GM23338 (cell line): ENCODE data around the gene PLA1A. TPM values are rescaled to one million over a fixed set of nuclear protein-coding genes. Genes with fewer than 3 reads are reported as not detected.
A peak's percentile ranks its signal among the peaks of the same experiment; 100 is the strongest.

Experiments used
- ATAC-seq: fragments of 200-7000 bp; cut with Tn5 transposase; 3 replicates; pipeline ENCODE4 v1.9.1; 2020
- DNase-seq: peaks from one replicate; pipeline ENCODE4 v3.0.0-alpha.2; 2015; ENCODE audit warnings: low spot score
- H2AFZ ChIP-seq: fragments of 200-600 bp; sonication (generic); 2 replicates; pipeline ENCODE4 v1.8.0; 2016; ENCODE audit warnings: antibody characterized with exemption, mild to moderate bottlenecking, moderate library complexity
- H3F3A ChIP-seq: fragments of 200-600 bp; sonication (generic); replicated peaks from 2 replicates; pipeline ENCODE4 v1.8.0; 2017; ENCODE audit warnings: antibody characterized with exemption, mixed run types, low read depth
- H3K27ac ChIP-seq: fragments of 200-600 bp; sonication (generic); 2 replicates; pipeline ENCODE4 v1.6.1; 2016; ENCODE audit warnings: low read depth
- H3K27me3 ChIP-seq: fragments of 200-600 bp; sonication (generic); 2 replicates; pipeline ENCODE4 v1.8.0; 2016; ENCODE audit warnings: mild to moderate bottlenecking, mixed run types, moderate library complexity; ENCODE audit not compliant: insufficient read depth
- H3K36me3 ChIP-seq: fragments of 200-600 bp; sonication (generic); 2 replicates; pipeline ENCODE4 v1.8.0; 2016; ENCODE audit warnings: mild to moderate bottlenecking; ENCODE audit not compliant: insufficient read depth
- H3K4me1 ChIP-seq: fragments of 200-600 bp; sonication (generic); 2 replicates; pipeline ENCODE4 v1.8.0; 2016; ENCODE audit warnings: mild to moderate bottlenecking, moderate library complexity; ENCODE audit not compliant: insufficient read depth
- H3K4me2 ChIP-seq: fragments of 200-600 bp; sonication (generic); 2 replicates; pipeline ENCODE4 v1.7.1; 2017; ENCODE audit warnings: mixed run types
- H3K4me3 ChIP-seq: fragments of 200-600 bp; sonication (generic); 2 replicates; pipeline ENCODE4 v1.6.1; 2016; ENCODE audit warnings: mixed run types
- H3K79me2 ChIP-seq: fragments of 200-600 bp; sonication (generic); replicated peaks from 2 replicates; pipeline ENCODE4 v1.8.0; 2017; ENCODE audit warnings: mild to moderate bottlenecking; ENCODE audit not compliant: insufficient read depth
- H3K9me2 ChIP-seq: fragments of 200-600 bp; sonication (generic); 2 replicates; pipeline ENCODE4 v1.8.0; 2017; ENCODE audit not compliant: insufficient read depth
- H4K20me1 ChIP-seq: fragments of 200-600 bp; sonication (generic); replicated peaks from 2 replicates; pipeline ENCODE4 v1.8.0; 2017; ENCODE audit warnings: mild to moderate bottlenecking; ENCODE audit not compliant: insufficient read depth
- H3K27ac Mint-ChIP-seq: 2 replicates; pipeline ENCODE4 v1.8.0; 2020; ENCODE audit warnings: inconsistent platforms, mild to moderate bottlenecking, moderate library complexity, mixed read lengths
- H3K27me3 Mint-ChIP-seq: 3 replicates; pipeline ENCODE4 v1.8.0; 2022; ENCODE audit warnings: low read depth, mild to moderate bottlenecking, moderate library complexity, mixed read lengths, inconsistent platforms; ENCODE audit not compliant: insufficient read depth, poor library complexity
- H3K36me3 Mint-ChIP-seq: 3 replicates; pipeline ENCODE4 v1.8.0; 2021; ENCODE audit warnings: low read depth, mild to moderate bottlenecking, inconsistent platforms, moderate library complexity, mixed read lengths
- H3K4me1 Mint-ChIP-seq: 3 replicates; pipeline ENCODE4 v1.8.0; 2020; ENCODE audit warnings: mild to moderate bottlenecking, inconsistent platforms, mixed read lengths
- H3K4me3 Mint-ChIP-seq: 3 replicates; pipeline ENCODE4 v1.8.0; 2021; ENCODE audit warnings: moderate library complexity, mild to moderate bottlenecking, inconsistent platforms, mixed read lengths
- H3K9me3 Mint-ChIP-seq: 3 replicates; pipeline ENCODE4 v1.8.0; 2020; ENCODE audit warnings: moderate library complexity, mild to moderate bottlenecking, inconsistent platforms, mixed read lengths
- CREB1 ChIP-seq: fragments of 250-450 bp; sonication (Bioruptor Pico); IDR thresholded peaks from 2 replicates; pipeline ENCODE4 v1.5.0; 2020; ENCODE audit warnings: low read depth, mild to moderate bottlenecking, moderate library complexity
- CTCF ChIP-seq, 2 experiments: fragments of 200-600 bp in 1 of 2; sonication (generic) in 1 of 2; conservative IDR thresholded peaks; 2 replicates each; pipeline versions ENCODE4 v1.5.1 to v1.6.1; 2016 to 2017; ENCODE audit warnings: antibody characterized with exemption in 2 of 2, low read depth in 2 of 2, mild to moderate bottlenecking in 2 of 2, moderate library complexity in 1 of 2
- ETS1 ChIP-seq: IDR thresholded peaks from 2 replicates; pipeline ENCODE4 v1.6.1; 2016; ENCODE audit warnings: antibody characterized with exemption
- EZH2 ChIP-seq: fragments of 200-600 bp; sonication (generic); IDR thresholded peaks from one replicate; pipeline ENCODE4 v1.8.0; 2017; ENCODE audit warnings: antibody characterized with exemption, mild to moderate bottlenecking, low read depth; ENCODE audit not compliant: unreplicated experiment
- EZH2phosphoT487 ChIP-seq: fragments of 200-600 bp; sonication (generic); IDR thresholded peaks from one replicate; pipeline ENCODE4 v1.8.1; 2018; ENCODE audit warnings: antibody characterized with exemption; ENCODE audit not compliant: unreplicated experiment
- JUNB ChIP-seq: IDR thresholded peaks from one replicate; pipeline ENCODE4 v1.6.1; 2016; ENCODE audit warnings: antibody characterized with exemption; ENCODE audit not compliant: unreplicated experiment
- NANOG ChIP-seq: IDR thresholded peaks from 2 replicates; pipeline ENCODE4 v1.6.1; 2016; ENCODE audit warnings: antibody characterized with exemption, borderline replicate concordance
- POLR2AphosphoS5 ChIP-seq: IDR thresholded peaks from 2 replicates; pipeline ENCODE4 v1.6.1; 2016; ENCODE audit warnings: antibody characterized with exemption, low read depth
- REST ChIP-seq: IDR thresholded peaks from one replicate; pipeline ENCODE4 v1.6.1; 2018; ENCODE audit warnings: antibody characterized with exemption; ENCODE audit not compliant: unreplicated experiment
- STAT1 ChIP-seq: IDR thresholded peaks from one replicate; pipeline ENCODE4 v1.6.1; 2016; ENCODE audit warnings: antibody characterized with exemption; ENCODE audit not compliant: unreplicated experiment
- ZNF114 ChIP-seq: fragments of 250-450 bp; sonication (Bioruptor Pico); IDR thresholded peaks from 2 replicates; pipeline ENCODE4 v1.5.0; 2020; ENCODE audit warnings: mild to moderate bottlenecking, moderate library complexity
- ZNF331 ChIP-seq: fragments of 250-450 bp; sonication (Bioruptor Pico); IDR thresholded peaks from 2 replicates; pipeline ENCODE4 v1.5.0; 2020; ENCODE audit warnings: low read depth, mild to moderate bottlenecking, moderate library complexity
- ZNF462 ChIP-seq: fragments of 250-450 bp; sonication (Bioruptor Pico); IDR thresholded peaks from 2 replicates; pipeline ENCODE4 v1.5.0; 2020; ENCODE audit warnings: mild to moderate bottlenecking, moderate library complexity
- polyA plus RNA-seq: library from polyadenylated mRNA; unstranded; fragments of >200 nt; fragmentation: Nextera tagmentation; extraction: Ambion mirVana; gene quantifications from 2 replicates; pipeline ENCODE4 v1.2.1, GENCODE V29; 2016
- total RNA-seq: library from RNA; depleted of rRNA; stranded (reverse); fragments of >200 nt; shearing (Covaris generic); gene quantifications from 2 replicates; pipeline ENCODE4 v1.2.3, GENCODE V29; 2014

PLA1A gene
- total and polyA plus RNA-seq, 2 experiments from 2014 or later: not detected

- Mint-ChIP-seq H3K4me1 (peaks cover 24% of the 10 kb centered on the region), H3K4me3 (no peak overlapping the region), H3K27ac (peak overlapping the region; percentile 32), H3K27me3 (no peaks in the 10 kb centered on the region), H3K9me3 (no peaks in the 10 kb centered on the region), H3K36me3 (no peaks in the 10 kb centered on the region)
- Histone ChIP-seq H3K27me3 (no peaks in the 10 kb centered on the region), H3K4me2 (peak overlapping the region; percentile 61), H2AFZ (peak overlapping the region; percentile 82; the same call in 1 of the 2 replicates), H3K4me3 (no peak overlapping the region), H3K27ac (no peak overlapping the region), H3K4me1 (peaks cover 21% of the 10 kb centered on the region), H3K9me2 (peaks cover 6% of the 10 kb centered on the region; the same call in 1 of the 2 replicates), H3K36me3 (no peaks in the 10 kb centered on the region), H3F3A (no peaks in the 10 kb centered on the region), H4K20me1 (no peaks in the 10 kb centered on the region), H3K79me2 (no peaks in the 10 kb centered on the region)
- TF ChIP-seq ZNF114 (CRISPR knock-in tag) (no peak), ZNF331 (CRISPR knock-in tag) (no peak), CREB1 (no peak), STAT1 (no peak), POLR2AphosphoS5 (no peak), EZH2phosphoT487 (no peak), CTCF (conservative IDR thresholded peaks at IDR 0.05; ENCODE audit: low read depth in 2 of 2) (no peak), NANOG (no peak), ZNF462 (CRISPR knock-in tag) (no peak), EZH2 (no peak), JUNB (no peak), REST (no peak), ETS1 (no peak)
- DNase-seq (no peak), ATAC-seq (no peak)
These were observed 49.5 kb downstream of the PLA1A start for GRCh38 chr3:119647171-119647570.
